GM12864 (cell line): ENCODE data around the gene OAF.
"Not testable (repeated sequence)": the region's sequence is repeated elsewhere in the genome, so short reads cannot be mapped to it uniquely, and the experiment has no call there.

Experiments used
- DNase-seq: peaks from one replicate; pipeline ENCODE4 v3.0.0-alpha.2; 2011; ENCODE audit warnings: low read depth
- H3K4me3 ChIP-seq: 2 replicates; pipeline ENCODE4 v1.5.1; 2011; ENCODE audit warnings: mild to moderate bottlenecking, low read depth, low read length, control low read depth
- CTCF ChIP-seq: IDR thresholded peaks from 2 replicates; pipeline ENCODE4 v1.5.1; 2011; ENCODE audit warnings: low read depth, mild to moderate bottlenecking, moderate library complexity, low read length, control low read depth, inconsistent platforms; ENCODE audit errors: missing control alignments

OAF gene

GRCh38 chr11:120172054-120172911, 38.5 kb upstream of the OAF start:
- no peak for DNase-seq
- H3K4me3 ChIP-seq = no peak overlapping the region
- peak; percentile 85 for TF ChIP-seq CTCF

GRCh38 chr11:120173019-120173705, 37.7 kb upstream of the OAF start:
- no peak for DNase-seq
- no peak for TF ChIP-seq CTCF
- no peak overlapping the region for H3K4me3 ChIP-seq

GRCh38 chr11:120173807-120174206, 37.0 kb upstream of the OAF start:
- TF ChIP-seq CTCF = no peak

GRCh38 chr11:120174866-120175265, 36.0 kb upstream of the OAF start:
- TF ChIP-seq CTCF = no peak
- DNase-seq = no peak
- no peak overlapping the region for H3K4me3 ChIP-seq

More at GRCh38 chr11:120173807-120174206, 37.0 kb upstream of the OAF start:
- DNase-seq = no peak
- H3K4me3 ChIP-seq = no peak overlapping the region

GRCh38 chr11:120178561-120179056, 32.2 kb upstream of the OAF start:
- TF ChIP-seq CTCF = no peak
- no peak overlapping the region for H3K4me3 ChIP-seq
- DNase-seq = no peak

GRCh38 chr11:120179057-120179672, 31.7 kb upstream of the OAF start:
- DNase-seq = no peak
- no peak for TF ChIP-seq CTCF
- H3K4me3 ChIP-seq = no peak overlapping the region

GRCh38 chr11:120180063-120180462, 30.8 kb upstream of the OAF start:
- not testable (repeated sequence) for DNase-seq, H3K4me3 ChIP-seq
